Heart left ventricle (tissue), 16 donors: ENCODE data around the gene ZP1. TPM values are rescaled to one million over a fixed set of nuclear protein-coding genes. Genes with fewer than 3 reads are reported as not detected.

Source experiments
- ATAC-seq, 4 donors: fragments of 200-7000 bp; cut with Tn5 transposase; one replicate each; pipeline ENCODE4 v1.9.1; 2020 to 2022; ENCODE audit warnings: moderate library complexity in 4 of 4, mild to moderate bottlenecking in 3 of 4, moderate number of reproducible peaks in 1 of 4
- DNase-seq, 5 donors: peaks; one replicate each; pipeline ENCODE4 v3.0.0-alpha.2; 2020
- H3K27ac ChIP-seq, 12 donors: fragments of 200-600 bp; sonication (generic) in 4 of 12; one replicate each; pipeline versions ENCODE4 v1.5.0 to v1.8.0; 2016 to 2022; ENCODE audit warnings: mild to moderate bottlenecking in 2 of 12
- H3K27me3 ChIP-seq, 9 donors: fragments of 200-600 bp; sonication (generic) in 2 of 9; one replicate each; pipeline versions ENCODE4 v1.5.1 to v1.8.0; 2016 to 2022; ENCODE audit warnings: mild to moderate bottlenecking in 3 of 9
- H3K36me3 ChIP-seq, 9 donors: fragments of 200-600 bp; sonication (generic) in 2 of 9; one replicate each; pipeline versions ENCODE4 v1.5.0 to v1.8.0; 2018 to 2022; ENCODE audit warnings: mild to moderate bottlenecking in 2 of 9
- H3K4me1 ChIP-seq, 12 donors: fragments of 200-600 bp; sonication (generic) in 4 of 12; one replicate each; pipeline versions ENCODE4 v1.5.0 to v1.8.0; 2016 to 2022; ENCODE audit warnings: mild to moderate bottlenecking in 3 of 12
- H3K4me3 ChIP-seq, 12 donors: fragments of 200-600 bp; sonication (generic) in 4 of 12; one replicate each; pipeline versions ENCODE4 v1.5.0 to v1.8.0; 2017 to 2022; ENCODE audit warnings: mild to moderate bottlenecking in 9 of 12, moderate library complexity in 4 of 12
- H3K9me3 ChIP-seq, 12 donors: fragments of 200-600 bp; sonication (generic) in 4 of 12; one replicate each; pipeline versions ENCODE4 v1.5.0 to v1.8.0; 2016 to 2022; ENCODE audit warnings: mild to moderate bottlenecking in 1 of 12
- CTCF ChIP-seq, 12 donors: fragments of 200-600 bp; sonication (generic) in 4 of 12; IDR thresholded peaks; one replicate each; pipeline versions ENCODE4 v1.5.0 to v1.8.0; 2018 to 2022; ENCODE audit warnings: antibody characterized with exemption in 12 of 12, mild to moderate bottlenecking in 5 of 12
- POLR2A ChIP-seq, 2 donors: fragments of 450-650 bp; IDR thresholded peaks; one replicate each; pipeline ENCODE4 v1.6.1; 2017; ENCODE audit warnings: antibody characterized with exemption in 2 of 2, mild to moderate bottlenecking in 2 of 2, moderate library complexity in 2 of 2
- WGBS, 4 donors: extraction: QIAGEN DNeasy Blood & Tissue Kit in 2 of 4; methylation state at CpG; one replicate each; pipeline versions ENCODE4 v1.1.5 to v1.1.7; 2013 to 2018; 5-methylcytosine and 5-hydroxymethylcytosine counted together
- intact Hi-C, 10 donors: fragments of 100-400 bp; cut with DNase I; formaldehyde crosslinking; loops; one replicate each; pipeline versions ENCODE4 v1.11.1 to v1.14.2; 2022
- polyA plus RNA-seq, 2 donors: library from polyadenylated mRNA; stranded (reverse); fragments of 200-250 nt; gene quantifications; one replicate each; pipeline ENCODE4 v1.2.3, GENCODE V29; 2013
- total RNA-seq, 9 donors: library from RNA; depleted of rRNA in 2 of 9; stranded (reverse); fragments of >200 nt in 2 of 9; fragmentation: NEBNext Ultra II Directional in 3 of 9; extraction: Animal tissue kit (Norgen Biotek cat#: 25700) in 3 of 9; gene quantifications; one replicate each; pipeline versions ENCODE4 v1.1.0 to v1.2.4, GENCODE V29; 2016 to 2023
- donor health status: ischemic (EF 13 %, LVEDD 7.1; RV severe dilation, severe dysfunction).
- donor health status: healthy with polysubstance abuse.
- donor health status: DM: no; HTN: yes; CAD: no.
- donor health status: DM: no; HTN: no; CAD: no.
- donor health status: ischemic (EF 25% LVEDD 6.9; RV normal size, moderate dysfunction).
- donor health status: ischemic (EF 25% LVEDD 5.7; RV mildly dilated, moderate dysfunction).
- donor health status: healthy.
- donor health status: DM: yes; HTN: yes; CAD: no.
- donor health status: ischemic (EF 35%, LVEDD 5.7; RV mildly dilated, moderate dysfunction).
- donor health status: nonischemic (EF 11% LVEDD 7.7; RV severe dilation, severe dysfunction).
- donor health status: DM: yes; HTN: yes; CAD: no.
- donor health status: PGD.
- donor health status: ischemic (EF 29% LVEDD 5.4; RV normal size, mild dysfunction).
- donor health status: nonischemic (EF 23%, LVEDD 6.1; RV moderate dilation, normal function).

ZP1 gene
- total and polyA plus RNA-seq, 11 donors, result 0.15 to 0.95 (median 0.32) TPM; not detected in 7

DNA sequence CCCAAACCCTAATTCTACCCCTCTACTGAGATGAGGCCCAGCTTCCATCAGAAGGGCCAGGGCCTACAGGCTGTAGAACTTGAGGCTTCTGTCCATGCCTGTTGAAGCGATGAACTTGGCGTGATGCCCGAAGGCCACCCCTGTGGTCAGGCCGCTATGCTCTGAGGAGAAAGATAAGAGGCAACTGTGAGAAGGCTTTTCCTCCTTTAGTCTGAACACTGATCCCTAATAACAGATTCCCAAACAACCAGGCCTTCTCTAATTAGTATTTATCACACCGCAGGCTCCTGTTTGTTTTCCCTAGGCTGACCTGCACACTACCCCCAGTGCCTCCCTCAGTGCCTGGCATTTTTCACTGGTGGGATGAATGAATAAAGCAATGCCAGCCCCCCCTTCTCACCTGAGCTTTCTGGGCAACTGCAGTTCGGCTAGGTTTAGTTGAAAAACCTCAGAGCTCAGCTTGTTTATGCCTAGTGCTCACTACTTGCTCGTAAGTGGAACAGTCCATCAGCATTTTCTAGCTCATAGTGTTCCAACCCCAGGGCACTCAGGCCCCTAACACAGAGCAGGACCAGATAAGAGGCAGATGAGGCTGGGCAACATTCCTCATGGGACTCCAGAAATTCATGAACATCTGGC, 23.9 kb downstream of the ZP1 start:
- peak in 3 of 4 donors; percentile 8 to 38 (median 32) for ATAC-seq
- WGBS, 4 donors, result 66 to 71% (median 69%) methylated on average over 7 of the region's 7 CpGs
- no peaks in the 10 kb centered on the region for H3K9me3 ChIP-seq

DNA sequence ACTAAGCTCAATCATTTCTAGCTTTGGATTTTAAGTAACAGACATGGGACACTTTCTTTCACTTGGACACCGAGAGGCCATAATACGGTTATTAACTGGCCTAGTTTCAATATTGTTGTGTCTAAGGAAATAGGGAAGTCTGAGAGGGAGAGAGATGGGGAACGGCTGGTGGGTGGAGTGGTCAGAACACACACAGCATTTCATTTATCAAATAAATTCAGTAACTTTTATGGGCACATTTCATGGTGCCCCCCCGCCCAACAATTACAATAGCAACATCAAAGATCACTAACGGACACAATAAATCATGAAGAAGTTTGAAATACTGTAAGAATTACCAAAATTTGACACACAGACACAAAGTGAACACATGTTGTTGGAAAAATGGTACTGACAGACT, 28.3 kb downstream of the ZP1 start:
- Histone ChIP-seq H3K36me3 (peaks cover 4 to 91% (median 83%) of the 10 kb centered on the region in 9 donors), H3K27ac (no peak overlapping the region), H3K27me3 (no peaks in the 10 kb centered on the region), H3K4me3 (no peak overlapping the region), H3K9me3 (no peaks in the 10 kb centered on the region), H3K4me1 (peaks cover 0 to 15% (median 4%) of the 10 kb centered on the region in 12 donors)
- DNase-seq (no peak), ATAC-seq (no peak)
- intact Hi-C loops, result loop anchor here in 8 of 10 donors (5.0 kb wide), 4 partner anchors 63 to 123 kb away; no protein-coding TSS in a partner anchor
- WGBS, 4 donors, result 89 to 91% (median 90%) methylated on average over 5 of the region's 5 CpGs
- TF ChIP-seq CTCF (IDR thresholded peaks at IDR 0.05) (no peak), POLR2A (IDR thresholded peaks at IDR 0.05) (no peak)

More for the DNA sequence above, 23.9 kb downstream of the ZP1 start:
- peaks cover 0 to 53% (median 48%) of the 10 kb centered on the region in 9 donors for H3K36me3 ChIP-seq
- no peaks in the 10 kb centered on the region for H3K27me3 ChIP-seq
- no peak overlapping the region for H3K4me3 ChIP-seq
- TF ChIP-seq POLR2A (IDR thresholded peaks at IDR 0.05) (no peak), CTCF (IDR thresholded peaks at IDR 0.05) (no peak)
- peak overlapping the region in 11 of 12 donors; percentile 20 to 59 (median 49) for H3K27ac ChIP-seq
- DNase-seq, result peak in 3 of 5 donors; percentile 60 to 74 (median 64)
- peaks cover 0 to 23% (median 12%) of the 10 kb centered on the region in 12 donors for H3K4me1 ChIP-seq
- intact Hi-C loops, result loop anchor here in 1 of 10 donors (2.0 kb wide), 1 partner anchor 56 kb away; no protein-coding TSS in a partner anchor

DNA sequence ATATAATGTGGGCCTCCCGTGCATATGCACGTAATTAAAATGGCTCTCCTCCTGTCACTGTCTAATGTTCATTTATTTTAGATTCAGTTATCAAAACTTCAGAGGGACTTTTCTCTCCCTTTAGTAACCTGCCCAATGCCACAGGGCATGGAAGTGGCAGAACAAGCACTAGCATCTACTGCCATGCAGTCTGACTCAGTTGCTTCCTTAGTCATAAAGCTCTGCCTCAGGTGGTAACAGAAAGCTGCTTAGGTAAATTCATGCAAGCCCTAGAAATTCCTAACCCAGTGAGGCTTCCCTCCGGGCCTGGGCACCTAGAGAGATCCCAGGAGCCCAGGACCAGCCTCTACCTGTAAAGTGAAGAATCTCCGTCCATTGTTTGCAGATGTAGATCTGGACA, 30.2 kb downstream of the ZP1 start:
- ATAC-seq (no peak), DNase-seq (no peak)
- TF ChIP-seq CTCF (IDR thresholded peaks at IDR 0.05) (no peak), POLR2A (IDR thresholded peaks at IDR 0.05) (no peak)
- H3K27ac ChIP-seq, result no peak overlapping the region
- peaks cover 0 to 7% (median 0%) of the 10 kb centered on the region in 12 donors for H3K4me1 ChIP-seq
- H3K9me3 ChIP-seq, result no peaks in the 10 kb centered on the region
- peaks cover 4 to 100% (median 98%) of the 10 kb centered on the region in 9 donors for H3K36me3 ChIP-seq
- no peak overlapping the region for H3K4me3 ChIP-seq
- intact Hi-C loops, result loop anchor here in 8 of 10 donors (5.0 kb wide), 4 partner anchors 65 to 125 kb away; no protein-coding TSS in a partner anchor
- H3K27me3 ChIP-seq, result no peaks in the 10 kb centered on the region
- WGBS, 4 donors, result 86 to 98% (median 94%) methylated on average over 4 of the region's 4 CpGs
